Fibroblast of skin of abdomen (primary cell): ENCODE measurements around the gene RPA3.
"Not testable (repeated sequence)": the region's sequence is repeated elsewhere in the genome, so short reads cannot be mapped to it uniquely, and the experiment has no call there.

Experiments
- DNase-seq: peaks from one replicate; pipeline ENCODE4 v3.0.0-alpha.2; 2013

The RPA3 gene

DNA sequence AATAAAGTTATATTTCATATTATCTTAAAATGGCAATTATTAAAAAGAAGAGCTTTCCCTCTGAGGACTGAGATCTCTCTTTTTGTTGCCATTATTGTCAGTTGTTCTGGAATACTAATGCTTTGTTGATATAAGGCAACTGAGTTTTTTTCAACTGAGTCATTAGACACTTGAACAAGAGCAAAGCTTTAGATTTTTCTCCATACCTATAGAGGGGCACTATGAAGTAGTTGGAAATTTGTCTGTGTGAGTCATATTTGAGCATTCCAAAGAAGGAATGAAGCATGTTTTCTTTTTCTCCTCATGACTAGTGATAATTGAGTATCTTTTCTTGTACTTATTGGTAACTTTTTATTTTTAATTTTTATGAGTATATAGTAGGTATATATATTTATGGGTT is 24.5 kb downstream of the RPA3 start:
- peak; percentile 90 for DNase-seq

DNA sequence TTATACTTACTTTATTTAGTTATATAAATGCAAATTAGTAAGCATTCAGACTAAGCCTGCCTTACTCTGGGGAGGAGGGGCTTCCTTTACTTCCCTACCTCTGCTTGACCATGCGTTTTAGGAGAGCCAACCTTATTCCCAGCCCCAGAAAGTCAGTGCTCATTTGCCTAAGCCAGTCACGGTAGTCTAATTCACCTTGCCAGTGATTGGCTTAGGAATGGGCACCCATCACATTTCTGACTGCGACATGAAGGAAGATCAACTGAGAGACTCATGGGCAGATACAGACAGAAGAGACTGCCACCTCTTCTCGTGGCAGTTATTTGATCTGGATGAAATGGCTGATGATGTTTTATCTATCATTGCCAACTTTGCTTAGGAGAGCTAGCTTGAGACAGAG is 29.5 kb downstream of the RPA3 start:
- DNase-seq = no peak

- DNase-seq = no peak
These were observed 30.1 kb downstream of the RPA3 start for GRCh38 chr7:7688310-7688709.

GRCh38 chr7:7687800-7688199 is 30.6 kb downstream of the RPA3 start:
- DNase-seq = no peak

GRCh38 chr7:7686811-7687508 is 31.4 kb downstream of the RPA3 start:
- DNase-seq = no peak

DNA sequence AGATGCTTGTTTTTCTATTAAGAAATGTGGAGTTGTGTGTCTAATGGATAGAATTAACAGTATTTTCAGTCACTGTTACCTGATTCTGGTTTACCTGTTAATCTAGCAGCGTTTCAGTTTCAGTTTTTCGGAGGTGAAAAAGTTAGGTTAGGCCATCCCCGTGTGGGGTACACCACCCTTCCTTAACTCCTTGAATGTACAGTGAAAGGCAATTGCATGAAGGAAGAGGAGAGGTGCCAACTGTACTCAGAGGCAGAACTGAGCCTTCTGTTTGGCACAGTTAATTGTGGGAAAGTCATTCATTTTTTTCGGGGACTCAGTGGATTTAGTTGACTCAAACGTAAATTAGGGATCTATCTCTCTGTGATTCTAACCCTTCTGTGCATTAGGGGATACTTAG is 35.5 kb downstream of the RPA3 start:
- no peak for DNase-seq

DNA sequence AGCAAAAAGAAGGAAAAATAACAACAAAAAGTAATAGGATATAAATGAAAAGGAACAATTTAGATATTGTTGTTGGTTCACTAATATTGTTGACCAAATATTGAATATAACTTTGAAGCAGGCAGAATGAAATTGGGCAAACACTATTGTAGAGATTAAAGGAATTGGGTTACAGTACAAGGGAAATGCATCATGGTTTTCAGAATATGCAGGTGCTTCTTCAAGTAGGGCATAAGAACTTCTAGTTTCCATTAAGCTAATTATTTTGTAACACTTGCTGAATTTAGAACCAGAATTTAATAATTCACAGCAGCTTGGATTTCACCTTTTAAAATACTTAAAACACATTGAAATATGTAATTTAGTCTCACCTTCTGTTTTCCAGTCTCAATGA is 36.5 kb downstream of the RPA3 start:
- DNase-seq = no peak

- peak; percentile 52 for DNase-seq
These were observed 37.0 kb downstream of the RPA3 start for GRCh38 chr7:7681191-7681935.

- not testable (repeated sequence) for DNase-seq
These were observed 38.8 kb downstream of the RPA3 start for GRCh38 chr7:7679640-7680039.

GRCh38 chr7:7675686-7676085 is 42.7 kb downstream of the RPA3 start:
- no peak for DNase-seq

GRCh38 chr7:7673240-7673550 is 45.2 kb downstream of the RPA3 start:
- no peak for DNase-seq

- no peak for DNase-seq
These were observed 45.7 kb downstream of the RPA3 start for GRCh38 chr7:7672545-7673239.

DNA sequence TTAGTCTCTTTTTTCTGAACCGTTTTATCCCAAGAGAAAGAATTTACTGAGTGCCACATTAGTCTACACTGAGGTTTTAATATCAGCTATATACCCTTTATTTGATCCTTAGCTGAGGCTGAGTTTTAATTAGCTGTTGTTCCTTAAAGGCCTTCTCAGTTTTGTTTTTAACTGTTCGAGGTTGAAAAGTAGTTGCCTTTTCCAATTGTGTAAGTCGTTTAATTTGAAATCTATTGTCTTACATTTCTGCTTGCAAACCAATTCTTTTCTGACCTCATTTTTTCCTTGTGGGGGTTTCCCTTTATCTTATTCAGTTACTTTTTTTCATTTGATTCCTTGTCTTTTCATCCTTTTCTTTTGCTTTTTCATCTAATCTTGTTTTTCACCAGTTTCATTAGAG is 47.0 kb downstream of the RPA3 start:
- DNase-seq = no peak

DNA sequence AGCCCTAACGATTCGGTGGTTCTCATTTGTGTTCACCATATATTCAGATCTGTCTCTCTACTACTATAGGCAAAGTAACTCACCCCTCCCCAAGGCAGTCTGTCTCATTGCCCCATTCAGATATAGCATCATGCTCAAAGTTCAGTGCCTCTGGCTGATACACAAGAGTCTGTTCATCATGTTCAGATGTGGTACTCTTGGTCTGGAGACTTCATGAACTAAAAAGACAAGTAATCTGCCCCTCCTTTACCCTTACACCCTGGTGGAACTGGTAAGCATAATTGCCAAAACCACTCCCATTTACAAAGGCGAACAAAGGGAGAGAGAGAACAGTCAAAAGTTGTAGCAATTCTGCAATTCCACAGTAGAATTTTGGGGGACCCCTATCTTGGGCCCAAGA is 47.9 kb downstream of the RPA3 start:
- DNase-seq = no peak

GRCh38 chr7:7668706-7669105 is 49.7 kb downstream of the RPA3 start:
- DNase-seq = no peak

GRCh38 chr7:7667187-7667586 is 51.2 kb downstream of the RPA3 start:
- DNase-seq = no peak

DNA sequence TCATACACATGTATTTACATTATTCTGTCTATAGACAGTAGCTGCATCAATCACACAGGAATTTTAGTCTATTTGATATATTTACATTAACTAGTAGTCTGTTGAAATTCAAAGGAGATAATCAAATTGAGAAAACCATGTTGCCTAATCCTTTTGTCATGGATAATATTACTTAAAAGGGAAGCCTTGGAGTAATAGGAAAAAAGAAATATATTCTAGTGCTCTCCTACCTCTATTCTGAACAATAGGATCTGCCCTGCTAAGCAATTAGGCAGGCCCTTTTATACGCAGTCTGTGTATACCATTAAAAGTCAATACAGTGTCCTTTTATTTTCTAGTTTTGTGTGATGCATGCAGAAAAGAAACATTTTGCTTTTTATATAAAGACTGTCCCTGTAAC is 53.4 kb downstream of the RPA3 start:
- DNase-seq = no peak

DNA sequence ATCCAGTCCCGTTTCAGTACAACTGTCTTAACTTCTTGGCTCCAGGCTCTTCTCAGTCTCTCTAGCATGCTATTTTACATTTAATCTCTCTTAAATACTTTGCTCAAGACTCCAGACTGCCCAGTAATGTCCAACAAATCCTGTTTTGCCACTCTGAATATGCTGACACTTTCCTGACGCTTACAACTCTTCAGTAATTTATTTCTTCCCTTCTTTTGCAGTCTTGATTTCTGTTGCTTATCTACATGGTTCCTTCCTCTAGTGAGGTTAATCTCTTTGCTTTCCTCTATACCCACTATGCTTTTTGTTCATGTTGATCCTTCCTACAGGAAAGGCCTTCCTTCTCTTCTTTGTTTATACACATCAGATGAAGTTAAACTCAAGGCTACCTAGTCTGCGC is 54.1 kb downstream of the RPA3 start:
- DNase-seq = no peak

DNA sequence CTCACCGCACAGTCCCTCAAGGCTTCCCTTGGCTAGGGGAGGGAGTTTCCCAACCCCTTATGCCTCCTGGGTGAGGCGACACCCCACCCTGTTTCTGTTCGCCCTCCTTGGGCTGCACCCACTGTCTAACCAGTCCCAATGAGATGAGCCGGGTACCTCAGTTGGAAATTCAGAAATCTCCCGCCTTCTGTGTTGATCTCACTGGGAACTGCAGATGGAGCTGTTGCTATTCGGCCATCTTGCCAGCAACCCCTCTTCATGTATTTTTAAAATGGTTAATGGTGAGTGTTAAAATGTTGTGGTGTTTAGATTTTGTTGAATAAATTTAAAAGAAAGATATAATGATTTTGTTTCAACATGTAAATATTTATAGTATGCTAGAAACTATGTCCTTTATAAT is 55.9 kb downstream of the RPA3 start:
- DNase-seq = no peak

DNA sequence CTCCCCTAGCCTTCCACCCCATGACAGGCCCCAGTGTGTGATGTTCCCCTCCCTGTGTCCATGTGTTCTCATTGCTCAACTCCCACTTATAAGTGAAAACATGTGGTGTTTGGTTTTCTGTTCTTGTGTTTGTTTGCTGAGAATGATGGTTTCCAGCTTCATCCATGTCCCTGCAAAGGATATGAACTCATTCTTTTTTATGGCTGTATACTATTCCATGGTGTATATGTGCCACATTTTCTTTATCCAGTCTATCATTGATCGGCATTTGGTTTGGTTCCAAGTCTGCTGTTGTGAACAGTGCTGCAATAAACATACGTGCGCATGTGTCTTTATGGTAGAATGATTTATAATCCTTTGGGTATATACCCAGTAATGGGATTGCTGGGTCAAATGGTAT is 61.9 kb downstream of the RPA3 start:
- DNase-seq = not testable (repeated sequence)

DNA sequence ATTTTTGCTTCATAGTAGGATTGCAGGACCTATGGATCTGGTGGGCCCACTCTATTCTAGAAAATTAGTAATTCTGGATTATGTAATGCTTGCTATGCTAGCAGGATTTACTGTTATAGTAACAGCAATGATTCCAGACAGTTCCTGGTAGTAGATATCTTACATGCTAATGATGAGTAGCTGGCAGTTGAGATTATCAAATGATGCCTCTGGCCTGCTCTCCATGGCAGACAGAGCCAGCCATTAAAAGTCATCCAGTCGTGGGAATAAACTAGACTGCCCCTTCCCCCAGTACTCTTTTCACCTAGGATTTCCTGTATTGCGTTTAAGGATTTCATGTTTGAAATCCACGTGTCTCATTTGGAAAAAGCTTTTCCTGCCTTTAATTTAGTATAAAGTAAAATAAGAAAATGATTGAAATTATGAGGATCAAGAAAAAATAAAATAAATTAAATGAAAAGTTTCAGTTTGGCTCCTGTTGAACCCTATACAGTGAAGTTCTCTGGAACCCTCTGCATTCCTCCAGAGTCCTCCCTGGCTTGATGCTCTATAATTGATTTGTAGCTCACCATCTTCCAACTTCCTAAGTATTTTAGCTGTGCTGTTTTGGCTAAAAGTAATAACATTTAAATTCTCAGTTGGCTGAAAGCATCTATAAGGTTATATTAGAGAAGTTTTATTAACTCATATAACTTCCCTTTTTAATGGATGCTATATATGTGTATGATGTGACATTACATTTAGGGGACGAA is 63.3 kb downstream of the RPA3 start:
- DNase-seq = no peak

GRCh38 chr7:7653593-7654187 is 64.7 kb downstream of the RPA3 start:
- no peak for DNase-seq
